Measurements from ENCODE around the gene KSR1.

KSR1 gene

DNA sequence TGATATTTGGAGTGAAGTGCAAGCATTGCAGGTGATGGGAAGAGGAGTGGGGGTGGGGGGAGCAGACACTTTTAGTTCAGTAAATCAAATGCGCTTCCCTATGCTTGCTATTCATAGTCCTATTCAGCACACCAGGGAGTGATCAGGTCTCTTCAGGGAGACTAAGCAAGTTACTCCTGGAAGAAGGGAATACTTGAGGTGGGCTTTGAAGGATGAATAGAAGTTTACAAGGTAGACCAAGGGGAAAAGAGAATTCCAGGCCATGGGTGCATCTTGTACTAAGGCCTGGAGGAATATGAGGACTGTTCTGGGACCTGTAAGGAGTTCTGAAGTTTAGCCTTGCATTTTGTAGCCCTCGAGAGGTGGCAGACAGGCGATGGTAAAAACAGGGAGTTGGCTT is 134.6 kb downstream of the KSR1 start:
- DNase-seq (ENCODE audit: low read depth) = no peak
- no peak overlapping the region for H3K4me3 ChIP-seq (ENCODE audit: low read depth, low read length)
- TF ChIP-seq, protein P1, sequence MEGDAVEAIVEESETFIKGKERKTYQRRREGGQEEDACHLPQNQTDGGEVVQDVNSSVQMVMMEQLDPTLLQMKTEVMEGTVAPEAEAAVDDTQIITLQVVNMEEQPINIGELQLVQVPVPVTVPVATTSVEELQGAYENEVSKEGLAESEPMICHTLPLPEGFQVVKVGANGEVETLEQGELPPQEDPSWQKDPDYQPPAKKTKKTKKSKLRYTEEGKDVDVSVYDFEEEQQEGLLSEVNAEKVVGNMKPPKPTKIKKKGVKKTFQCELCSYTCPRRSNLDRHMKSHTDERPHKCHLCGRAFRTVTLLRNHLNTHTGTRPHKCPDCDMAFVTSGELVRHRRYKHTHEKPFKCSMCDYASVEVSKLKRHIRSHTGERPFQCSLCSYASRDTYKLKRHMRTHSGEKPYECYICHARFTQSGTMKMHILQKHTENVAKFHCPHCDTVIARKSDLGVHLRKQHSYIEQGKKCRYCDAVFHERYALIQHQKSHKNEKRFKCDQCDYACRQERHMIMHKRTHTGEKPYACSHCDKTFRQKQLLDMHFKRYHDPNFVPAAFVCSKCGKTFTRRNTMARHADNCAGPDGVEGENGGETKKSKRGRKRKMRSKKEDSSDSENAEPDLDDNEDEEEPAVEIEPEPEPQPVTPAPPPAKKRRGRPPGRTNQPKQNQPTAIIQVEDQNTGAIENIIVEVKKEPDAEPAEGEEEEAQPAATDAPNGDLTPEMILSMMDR (IDR thresholded peaks at IDR 0.05; ENCODE audit: control insufficient read depth, extremely low read depth, insufficient read depth) = no peak

DNA sequence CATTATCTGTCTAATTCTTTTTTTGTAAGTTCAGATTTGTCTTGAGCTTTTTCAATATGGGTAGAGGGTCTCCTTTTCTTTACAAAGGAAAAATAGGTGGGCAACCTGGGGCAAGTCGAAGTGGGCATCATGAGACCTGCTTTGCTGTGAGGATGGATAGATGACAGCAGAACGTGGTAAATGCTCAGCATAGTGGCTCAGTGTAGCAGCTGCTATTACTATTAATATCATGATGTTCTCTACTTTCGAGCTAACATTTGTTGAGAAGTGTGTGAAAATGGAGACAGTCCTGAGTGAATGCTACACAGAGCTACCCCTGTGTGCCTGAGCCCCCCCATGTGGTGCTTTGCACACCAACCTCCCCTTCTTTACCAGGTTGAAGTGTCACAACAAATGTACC is 135.7 kb downstream of the KSR1 start:
- DNase-seq (ENCODE audit: low read depth) = no peak
- TF ChIP-seq, protein P1 (IDR thresholded peaks at IDR 0.05; ENCODE audit: control insufficient read depth, extremely low read depth, insufficient read depth) = no peak
- H3K4me3 ChIP-seq (ENCODE audit: low read depth, low read length) = no peak overlapping the region

DNA sequence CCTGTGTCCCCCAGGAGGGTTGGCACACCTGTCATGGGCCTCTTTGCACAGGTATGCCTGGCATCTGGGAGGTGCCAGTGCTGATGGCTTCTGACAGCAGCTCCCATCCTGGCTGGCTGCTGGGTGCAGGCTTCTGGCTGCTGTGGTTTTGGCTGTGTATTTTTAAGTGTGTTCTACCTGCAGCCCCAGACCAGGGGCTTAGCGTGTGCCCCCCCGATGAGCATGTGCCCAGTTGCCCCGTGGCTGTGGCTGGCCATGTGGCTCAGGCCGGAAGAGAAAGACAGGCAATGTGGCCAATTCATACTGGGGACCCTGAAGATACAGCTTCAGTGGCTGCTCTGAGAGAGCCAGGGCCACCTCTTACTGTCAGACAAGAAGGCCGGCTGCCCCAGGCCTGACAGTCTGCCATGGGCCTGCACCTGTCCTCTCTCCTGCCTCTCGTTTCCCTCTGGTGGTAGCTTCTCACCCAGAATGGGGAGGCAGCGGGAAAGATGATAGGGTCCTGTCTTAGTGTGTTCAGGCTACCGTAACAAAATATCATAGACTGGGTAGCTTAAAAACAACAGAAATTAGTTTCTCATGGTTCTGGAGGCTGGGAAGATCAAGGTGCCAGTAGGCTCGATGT is 137.1 kb downstream of the KSR1 start:
- no peak for DNase-seq (ENCODE audit: low read depth)
- TF ChIP-seq, protein P1 (IDR thresholded peaks at IDR 0.05; ENCODE audit: control insufficient read depth, extremely low read depth, insufficient read depth) = no peak
- H3K4me3 ChIP-seq (ENCODE audit: low read depth, low read length) = no peak overlapping the region

DNA sequence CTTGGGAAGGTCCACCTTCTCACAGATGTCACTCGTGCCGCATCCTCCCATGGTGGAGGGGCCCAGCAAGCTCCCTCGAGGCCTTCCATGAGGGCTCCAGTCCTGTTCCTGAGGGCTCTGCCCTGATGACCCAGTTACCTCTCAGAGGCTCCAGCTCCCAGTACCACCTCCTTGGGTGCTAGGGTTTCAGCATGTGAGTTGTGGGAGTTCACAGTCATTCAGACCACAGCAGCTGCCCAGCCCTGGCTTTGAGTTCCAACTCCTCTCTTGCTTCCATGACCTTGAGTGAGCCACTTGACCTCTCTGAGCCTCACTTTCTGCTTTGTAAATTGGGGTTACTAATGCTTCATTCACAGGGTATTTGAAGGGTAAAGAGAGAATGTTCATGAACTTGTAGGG is 137.6 kb downstream of the KSR1 start:
- H3K4me3 ChIP-seq (ENCODE audit: low read depth, low read length) = no peak overlapping the region
- no peak for DNase-seq (ENCODE audit: low read depth)
- TF ChIP-seq, protein P1 (IDR thresholded peaks at IDR 0.05; ENCODE audit: control insufficient read depth, extremely low read depth, insufficient read depth) = no peak

DNA sequence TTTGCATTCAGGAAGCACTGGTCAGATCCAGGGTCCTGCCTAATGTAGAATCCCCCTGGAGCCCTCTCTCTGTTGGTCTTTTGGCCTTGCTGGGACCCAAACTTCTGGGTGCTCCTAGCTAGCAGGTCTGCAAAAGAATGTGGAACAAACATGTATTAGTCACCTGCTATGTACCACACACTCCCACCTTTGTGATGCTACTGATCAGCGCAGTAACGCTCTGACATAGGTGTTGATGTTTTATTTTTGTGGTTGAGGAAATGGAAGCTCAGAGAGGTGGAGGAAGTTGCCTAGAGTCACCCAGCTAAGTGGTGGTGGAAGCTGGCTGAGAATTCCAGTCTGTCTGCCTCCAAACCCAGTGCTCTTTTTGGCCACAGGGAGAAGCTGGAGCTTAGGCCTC is 139.0 kb downstream of the KSR1 start:
- DNase-seq (ENCODE audit: low read depth) = no peak
- TF ChIP-seq, protein P1 (IDR thresholded peaks at IDR 0.05; ENCODE audit: control insufficient read depth, extremely low read depth, insufficient read depth) = no peak
- no peak overlapping the region for H3K4me3 ChIP-seq (ENCODE audit: low read depth, low read length)

DNA sequence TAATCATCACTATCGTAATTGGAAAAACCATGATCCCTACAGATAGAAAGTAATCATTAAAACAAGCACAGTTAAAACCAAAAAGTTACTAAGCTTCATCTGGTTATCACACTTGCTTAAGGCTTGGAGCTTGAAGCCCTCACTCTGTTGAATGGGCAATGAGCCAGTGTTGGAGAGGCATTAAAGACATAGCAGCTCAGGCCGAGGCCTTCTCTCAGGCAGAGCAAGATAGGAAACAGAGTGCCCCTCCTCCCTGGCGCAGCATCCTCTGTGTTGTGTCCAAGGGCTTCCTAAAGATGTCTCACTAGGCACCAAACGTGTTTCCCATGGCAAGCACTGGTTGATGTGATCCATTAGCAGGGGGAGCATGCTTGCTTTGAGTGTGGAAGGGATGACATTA is 139.8 kb downstream of the KSR1 start:
- no peak for DNase-seq (ENCODE audit: low read depth)
- TF ChIP-seq, protein P1 (IDR thresholded peaks at IDR 0.05; ENCODE audit: control insufficient read depth, extremely low read depth, insufficient read depth) = no peak
- H3K4me3 ChIP-seq (ENCODE audit: low read depth, low read length) = no peak overlapping the region

DNA sequence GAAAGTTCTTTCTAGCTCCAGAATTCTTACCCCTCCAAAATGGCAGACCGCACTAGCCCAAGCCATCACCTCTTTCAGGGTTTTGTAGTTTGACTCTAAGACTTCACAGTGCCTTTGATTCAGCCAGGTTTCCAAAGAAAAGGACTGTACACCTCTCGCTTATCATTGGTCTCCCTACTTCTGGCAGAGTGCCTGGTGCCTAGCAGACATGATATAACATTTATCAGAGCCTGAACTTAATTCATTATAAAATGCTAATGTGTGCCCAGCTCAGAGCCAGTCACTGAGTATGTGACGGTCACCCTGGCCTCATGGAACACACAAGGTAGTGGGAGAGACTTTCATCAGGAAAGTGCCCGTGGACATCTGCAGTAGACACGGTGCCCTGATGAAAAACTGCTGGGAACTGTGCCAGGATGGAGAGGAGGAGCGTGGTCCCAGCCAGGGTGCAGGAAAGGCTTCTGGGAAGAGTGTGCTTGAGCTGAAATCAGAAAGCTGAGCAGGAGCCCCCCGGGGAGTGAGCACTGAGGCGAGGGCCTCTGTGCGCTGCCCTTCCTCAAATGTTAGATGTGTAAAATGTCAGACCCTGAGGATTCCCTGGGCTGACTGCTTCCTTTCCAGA is 140.4 kb downstream of the KSR1 start:
- H3K4me3 ChIP-seq (ENCODE audit: low read depth, low read length) = no peak overlapping the region
- no peak for DNase-seq (ENCODE audit: low read depth)
- TF ChIP-seq, protein P1 (IDR thresholded peaks at IDR 0.05; ENCODE audit: control insufficient read depth, extremely low read depth, insufficient read depth) = no peak
